ENCODE data around the gene DRD1. TPM values are rescaled to one million over a fixed set of nuclear protein-coding genes. Genes with fewer than 3 reads are reported as not detected.
"Not testable (repeated sequence)": the region's sequence is repeated elsewhere in the genome, so short reads cannot be mapped to it uniquely, and the experiment has no call there.

Gene DRD1
- total RNA-seq, 3 donors from 2014 or later, result under 0.01 to 0.33 TPM; not detected in 1

DNA sequence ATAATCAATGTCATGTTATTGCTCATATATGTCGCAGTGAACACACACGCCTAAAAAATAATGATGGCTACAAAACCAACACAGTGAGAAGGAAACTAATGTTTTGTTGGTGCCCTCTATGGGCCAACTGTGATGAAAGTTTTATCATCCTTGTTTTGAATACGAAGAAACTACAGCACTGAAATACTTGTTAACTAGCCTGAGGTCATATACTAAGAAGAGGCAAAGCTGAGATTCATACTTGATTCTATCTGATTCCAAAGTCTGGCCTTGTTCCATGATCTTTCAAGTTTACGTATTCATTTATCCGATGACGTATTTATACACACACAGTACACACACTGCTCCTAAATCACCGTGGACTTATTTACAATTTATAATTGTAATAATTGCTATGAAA, 16.1 kb upstream of the DRD1 start:
- H3K9me3 ChIP-seq, result no peaks in the 10 kb centered on the region
- H3K4me1 ChIP-seq, result no peaks in the 10 kb centered on the region
- peaks cover 0 to 3% of the 10 kb centered on the region in 2 donors for H3K27me3 ChIP-seq
- intact Hi-C loops (cut with DNase I; ENCODE audit: low total_unique reads), result no loop called here
- TF ChIP-seq, protein P1, sequence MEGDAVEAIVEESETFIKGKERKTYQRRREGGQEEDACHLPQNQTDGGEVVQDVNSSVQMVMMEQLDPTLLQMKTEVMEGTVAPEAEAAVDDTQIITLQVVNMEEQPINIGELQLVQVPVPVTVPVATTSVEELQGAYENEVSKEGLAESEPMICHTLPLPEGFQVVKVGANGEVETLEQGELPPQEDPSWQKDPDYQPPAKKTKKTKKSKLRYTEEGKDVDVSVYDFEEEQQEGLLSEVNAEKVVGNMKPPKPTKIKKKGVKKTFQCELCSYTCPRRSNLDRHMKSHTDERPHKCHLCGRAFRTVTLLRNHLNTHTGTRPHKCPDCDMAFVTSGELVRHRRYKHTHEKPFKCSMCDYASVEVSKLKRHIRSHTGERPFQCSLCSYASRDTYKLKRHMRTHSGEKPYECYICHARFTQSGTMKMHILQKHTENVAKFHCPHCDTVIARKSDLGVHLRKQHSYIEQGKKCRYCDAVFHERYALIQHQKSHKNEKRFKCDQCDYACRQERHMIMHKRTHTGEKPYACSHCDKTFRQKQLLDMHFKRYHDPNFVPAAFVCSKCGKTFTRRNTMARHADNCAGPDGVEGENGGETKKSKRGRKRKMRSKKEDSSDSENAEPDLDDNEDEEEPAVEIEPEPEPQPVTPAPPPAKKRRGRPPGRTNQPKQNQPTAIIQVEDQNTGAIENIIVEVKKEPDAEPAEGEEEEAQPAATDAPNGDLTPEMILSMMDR (IDR thresholded peaks at IDR 0.05), result peak in 2 of 3 donors; percentile 13 to 19
- no peak for TF ChIP-seq POLR2AphosphoS5 (IDR thresholded peaks at IDR 0.05)
- no peak for TF ChIP-seq POLR2A (IDR thresholded peaks at IDR 0.05)
- H3K4me3 ChIP-seq, result no peak overlapping the region
- no peaks in the 10 kb centered on the region for H3K36me3 ChIP-seq
- DNase-seq (ENCODE audit: low spot score in 2 of 2), result no peak
- H3K27ac ChIP-seq, result no peak overlapping the region

DNA sequence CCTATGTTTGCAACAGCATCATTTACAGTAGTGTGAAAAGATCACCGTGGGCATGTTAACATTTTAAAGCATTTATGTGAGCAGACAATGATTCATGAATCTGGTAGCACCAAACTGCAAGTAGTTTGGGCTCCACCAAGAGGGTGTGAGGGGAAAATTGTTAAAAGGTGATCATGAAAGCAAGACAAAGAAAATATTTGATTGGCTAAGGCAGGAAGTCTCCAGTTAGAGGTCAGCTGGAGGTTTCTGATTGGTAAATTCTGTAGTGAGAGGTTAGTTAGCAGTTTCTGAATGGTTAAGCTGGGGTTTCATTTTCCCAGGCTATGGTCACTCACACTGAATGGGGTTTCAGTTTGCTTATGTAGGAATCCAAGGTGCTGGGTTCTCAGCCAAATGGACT, 13.5 kb upstream of the DRD1 start:
- intact Hi-C loops (cut with DNase I; ENCODE audit: low total_unique reads), result loop anchor here (10.0 kb wide), 1 partner anchor 513 kb away; no protein-coding TSS in a partner anchor

DNA sequence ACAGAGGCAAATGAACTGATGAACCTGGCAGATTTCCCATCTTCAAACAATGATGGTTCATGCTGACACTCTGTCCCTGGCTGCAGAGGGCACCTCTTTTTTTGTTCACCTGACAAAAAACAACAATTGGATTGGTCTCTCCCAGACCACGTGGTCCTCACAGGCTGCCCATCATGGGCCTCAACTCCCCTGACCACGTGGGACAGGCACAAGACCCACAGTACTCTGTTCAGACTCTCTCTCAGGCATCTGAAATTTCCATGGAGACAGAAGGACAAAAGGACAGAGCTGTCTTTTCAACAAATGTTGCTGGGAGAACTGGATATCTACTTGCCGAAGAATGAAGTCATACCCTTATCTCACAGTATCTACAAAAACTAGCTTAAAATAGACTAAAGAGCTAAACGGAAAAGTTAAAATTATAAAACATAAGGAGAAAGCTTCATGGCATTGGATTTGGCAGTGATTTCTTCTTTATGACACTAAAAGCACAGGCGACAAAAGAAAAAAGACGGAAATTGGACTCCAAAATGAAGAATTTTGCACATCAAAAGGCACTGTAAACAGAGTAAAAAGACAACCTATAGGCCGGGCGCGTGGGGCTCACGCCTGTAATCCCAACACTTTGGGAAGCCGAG, 12.2 kb upstream of the DRD1 start:
- DNase-seq (ENCODE audit: low spot score in 2 of 2), result no peak
- Histone ChIP-seq H3K4me3 (no peak overlapping the region), H3K27ac (no peak overlapping the region), H3K4me1 (no peaks in the 10 kb centered on the region), H3K9me3 (no peaks in the 10 kb centered on the region), H3K36me3 (no peaks in the 10 kb centered on the region), H3K27me3 (peaks cover 0 to 25% of the 10 kb centered on the region in 2 donors)
- intact Hi-C loops (cut with DNase I; ENCODE audit: low total_unique reads), result loop anchor here (10.0 kb wide), 1 partner anchor 511 kb away; no protein-coding TSS in a partner anchor
- TF ChIP-seq POLR2AphosphoS5 (IDR thresholded peaks at IDR 0.05) (no peak), POLR2A (IDR thresholded peaks at IDR 0.05) (no peak)
- TF ChIP-seq, protein P1 (IDR thresholded peaks at IDR 0.05), result no peak

More for the DNA sequence above, 13.5 kb upstream of the DRD1 start:
- no peak for TF ChIP-seq POLR2AphosphoS5 (IDR thresholded peaks at IDR 0.05)
- no peak for TF ChIP-seq POLR2A (IDR thresholded peaks at IDR 0.05)
- TF ChIP-seq, protein P1 (IDR thresholded peaks at IDR 0.05), result no peak
- Histone ChIP-seq H3K27ac (no peak overlapping the region), H3K4me3 (no peak overlapping the region), H3K4me1 (no peaks in the 10 kb centered on the region), H3K36me3 (no peaks in the 10 kb centered on the region), H3K9me3 (no peaks in the 10 kb centered on the region), H3K27me3 (peaks cover 0 to 19% of the 10 kb centered on the region in 2 donors)
- no peak for DNase-seq (ENCODE audit: low spot score in 2 of 2)

DNA sequence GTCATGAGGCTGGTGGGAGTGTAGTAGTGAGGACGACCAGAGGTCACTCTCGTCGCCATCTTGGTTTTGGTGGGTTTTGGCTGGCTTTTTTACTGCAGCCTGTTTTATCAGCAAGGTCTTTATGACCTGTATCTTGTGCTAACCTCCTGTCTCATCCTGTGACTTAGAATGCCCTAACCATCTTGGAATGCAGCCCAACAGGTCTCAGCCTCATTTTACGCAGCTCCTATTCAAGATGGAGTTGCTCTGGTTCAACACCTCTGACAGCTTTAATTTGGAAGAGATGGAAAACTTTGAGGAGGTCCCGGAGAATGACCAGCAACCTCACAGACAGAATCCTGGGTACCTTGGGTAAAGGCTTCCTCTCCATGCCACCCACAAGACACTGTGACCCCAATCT, 10.4 kb upstream of the DRD1 start:
- H3K4me1 ChIP-seq; H3K9me3 ChIP-seq; DNase-seq (ENCODE audit: low spot score in 2 of 2); H3K27ac ChIP-seq; H3K4me3 ChIP-seq; H3K36me3 ChIP-seq: not testable (repeated sequence)
- intact Hi-C loops (cut with DNase I; ENCODE audit: low total_unique reads), result loop anchor here (10.0 kb wide), 1 partner anchor 510 kb away; no protein-coding TSS in a partner anchor
- H3K27me3 ChIP-seq, result peaks cover 0 to 34% of the 10 kb centered on the region in 2 donors

DNA sequence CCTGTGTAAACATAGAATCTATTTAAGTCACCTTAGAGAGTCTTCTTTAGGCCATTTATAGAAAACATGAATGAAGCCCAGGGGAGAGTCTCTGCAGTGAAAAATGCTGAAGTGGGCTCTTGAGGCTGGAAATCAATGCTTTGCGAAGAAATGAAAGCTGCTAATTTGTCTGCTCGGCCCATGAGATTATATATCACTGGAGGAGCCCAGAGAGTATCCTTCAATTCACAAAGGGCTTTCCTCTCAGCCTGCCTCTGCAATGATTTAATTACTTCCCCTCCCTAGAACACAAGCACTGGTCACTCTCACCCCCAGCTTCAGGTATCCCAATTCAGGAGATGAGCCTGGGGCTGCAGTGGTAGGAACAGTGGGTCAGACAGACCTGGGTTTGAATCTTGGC, 8.2 kb upstream of the DRD1 start:
- TF ChIP-seq POLR2AphosphoS5 (IDR thresholded peaks at IDR 0.05) (no peak), POLR2A (IDR thresholded peaks at IDR 0.05) (no peak)
- TF ChIP-seq, protein P1 (IDR thresholded peaks at IDR 0.05), result no peak

More for the DNA sequence above, 8.2 kb upstream of the DRD1 start:
- no peak overlapping the region for H3K4me3 ChIP-seq
- intact Hi-C loops (cut with DNase I; ENCODE audit: low total_unique reads), result loop anchor here (10.0 kb wide), 1 partner anchor 507 kb away; no protein-coding TSS in a partner anchor
- H3K36me3 ChIP-seq, result no peaks in the 10 kb centered on the region
- no peaks in the 10 kb centered on the region for H3K4me1 ChIP-seq
- no peak for DNase-seq (ENCODE audit: low spot score in 2 of 2)
- H3K9me3 ChIP-seq, result no peaks in the 10 kb centered on the region
- H3K27me3 ChIP-seq, result peaks cover 0 to 35% of the 10 kb centered on the region in 2 donors
- H3K27ac ChIP-seq, result no peak overlapping the region
